DND-41 (cell line): ENCODE results near the gene CA5B.

Experiments used
- ATAC-seq: fragments of 200-7000 bp; cut with Tn5 transposase; 3 replicates; pipeline ENCODE4 v1.9.1; 2021; ENCODE audit warnings: low read depth; ENCODE audit not compliant: insufficient read depth
- DNase-seq: peaks from one replicate; pipeline ENCODE4 v3.0.0-alpha.2; 2020
- H2AFZ ChIP-seq: 2 replicates; pipeline ENCODE4 v1.6.0; 2012; ENCODE audit warnings: low read depth, low read length
- H3K27ac ChIP-seq: 2 replicates; pipeline ENCODE4 v1.5.1; 2012; ENCODE audit warnings: low read length, inconsistent platforms
- H3K27me3 ChIP-seq: fragments of 200-600 bp; sonication (generic); 2 replicates; pipeline ENCODE4 v1.6.0; 2012; ENCODE audit warnings: low read length, mild to moderate bottlenecking, inconsistent platforms; ENCODE audit not compliant: insufficient read depth, poor library complexity
- H3K36me3 ChIP-seq: 2 replicates; pipeline ENCODE4 v1.5.1; 2012; ENCODE audit warnings: low read length, inconsistent platforms; ENCODE audit not compliant: insufficient read depth
- H3K4me1 ChIP-seq: 2 replicates; pipeline ENCODE4 v1.5.1; 2012; ENCODE audit warnings: mild to moderate bottlenecking, low read length; ENCODE audit not compliant: insufficient read depth
- H3K4me2 ChIP-seq: 2 replicates; pipeline ENCODE4 v1.6.0; 2012; ENCODE audit warnings: mild to moderate bottlenecking, moderate library complexity, low read length, inconsistent platforms; ENCODE audit not compliant: insufficient read depth
- H3K4me3 ChIP-seq, 2 experiments: fragments of 200-600 bp in 1 of 2; shearing (Covaris generic) in 1 of 2; 2 replicates each; pipeline ENCODE4 v1.5.1; 2012 to 2016; ENCODE audit warnings: inconsistent platforms in 2 of 2, low read length in 2 of 2, mild to moderate bottlenecking in 2 of 2, low read depth in 1 of 2, moderate library complexity in 1 of 2
- H3K79me2 ChIP-seq: 2 replicates; pipeline ENCODE4 v1.6.0; 2012; ENCODE audit warnings: low read length, inconsistent platforms; ENCODE audit not compliant: insufficient read depth
- H3K9ac ChIP-seq: 2 replicates; pipeline ENCODE4 v1.6.0; 2012; ENCODE audit warnings: low read depth, mild to moderate bottlenecking, inconsistent platforms, low read length, moderate library complexity
- H3K9me3 ChIP-seq: 2 replicates; pipeline ENCODE4 v1.5.1; 2012; ENCODE audit warnings: low read length, moderate library complexity, mild to moderate bottlenecking, inconsistent platforms; ENCODE audit not compliant: insufficient read depth, severe bottlenecking
- H4K20me1 ChIP-seq: 2 replicates; pipeline ENCODE4 v1.6.0; 2012; ENCODE audit warnings: low read length; ENCODE audit not compliant: insufficient read depth
- CTCF ChIP-seq: IDR thresholded peaks from 2 replicates; pipeline ENCODE4 v1.5.1; 2012; ENCODE audit warnings: borderline replicate concordance, low read length, moderate library complexity, mild to moderate bottlenecking; ENCODE audit not compliant: poor library complexity, severe bottlenecking; ENCODE audit errors: extremely low read depth
- EZH2 ChIP-seq: IDR thresholded peaks from 3 replicates; pipeline ENCODE4 v1.6.1; 2012; ENCODE audit warnings: borderline replicate concordance, low read depth, mild to moderate bottlenecking, moderate library complexity, low read length, inconsistent platforms; ENCODE audit not compliant: severe bottlenecking

CA5B gene

DNA sequence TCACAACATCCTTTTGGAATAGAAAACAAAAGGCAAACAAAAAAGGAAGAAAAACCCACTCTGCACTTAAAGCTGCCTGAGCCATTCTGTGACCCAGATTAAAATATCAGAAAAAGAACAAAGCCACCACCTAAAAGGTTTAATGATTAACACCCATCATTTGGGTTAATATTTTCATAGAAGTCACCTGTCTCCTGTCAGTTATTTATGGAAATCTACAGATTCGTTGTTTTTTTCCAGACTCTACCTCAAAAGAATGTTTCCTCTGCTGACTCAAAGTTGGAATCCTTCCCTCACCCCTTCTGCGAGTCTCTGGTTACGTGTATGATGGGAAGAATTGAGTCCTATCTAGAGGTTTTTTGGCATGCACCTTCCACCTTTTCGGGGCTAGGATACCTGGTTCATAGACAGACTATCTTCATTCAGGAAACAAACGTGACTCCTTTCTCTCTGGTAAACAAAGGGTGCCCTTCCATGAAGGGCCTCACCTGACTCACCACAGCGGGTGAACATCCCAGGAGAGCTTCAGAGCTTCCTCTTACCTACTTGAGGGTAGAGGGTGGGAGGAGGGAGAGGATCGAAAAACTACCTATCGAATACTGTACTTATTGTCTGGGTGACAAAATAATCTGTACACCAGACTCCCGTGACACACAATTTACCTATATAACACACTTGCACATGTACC, 19.6 kb upstream of the CA5B start:
- no peaks in the 10 kb centered on the region for H3K27me3 ChIP-seq
- no peaks in the 10 kb centered on the region for H3K9me3 ChIP-seq
- no peak overlapping the region for H3K4me2 ChIP-seq
- H3K4me3 ChIP-seq, result no peak overlapping the region
- no peaks in the 10 kb centered on the region for H3K79me2 ChIP-seq
- DNase-seq (no peak), ATAC-seq (no peak)
- no peaks in the 10 kb centered on the region for H4K20me1 ChIP-seq
- H3K9ac ChIP-seq, result no peak overlapping the region
- no peaks in the 10 kb centered on the region for H3K36me3 ChIP-seq
- no peak overlapping the region for H2AFZ ChIP-seq
- no peak overlapping the region for H3K27ac ChIP-seq
- TF ChIP-seq EZH2, result no peak
- TF ChIP-seq CTCF, result no peak
- no peaks in the 10 kb centered on the region for H3K4me1 ChIP-seq

DNA sequence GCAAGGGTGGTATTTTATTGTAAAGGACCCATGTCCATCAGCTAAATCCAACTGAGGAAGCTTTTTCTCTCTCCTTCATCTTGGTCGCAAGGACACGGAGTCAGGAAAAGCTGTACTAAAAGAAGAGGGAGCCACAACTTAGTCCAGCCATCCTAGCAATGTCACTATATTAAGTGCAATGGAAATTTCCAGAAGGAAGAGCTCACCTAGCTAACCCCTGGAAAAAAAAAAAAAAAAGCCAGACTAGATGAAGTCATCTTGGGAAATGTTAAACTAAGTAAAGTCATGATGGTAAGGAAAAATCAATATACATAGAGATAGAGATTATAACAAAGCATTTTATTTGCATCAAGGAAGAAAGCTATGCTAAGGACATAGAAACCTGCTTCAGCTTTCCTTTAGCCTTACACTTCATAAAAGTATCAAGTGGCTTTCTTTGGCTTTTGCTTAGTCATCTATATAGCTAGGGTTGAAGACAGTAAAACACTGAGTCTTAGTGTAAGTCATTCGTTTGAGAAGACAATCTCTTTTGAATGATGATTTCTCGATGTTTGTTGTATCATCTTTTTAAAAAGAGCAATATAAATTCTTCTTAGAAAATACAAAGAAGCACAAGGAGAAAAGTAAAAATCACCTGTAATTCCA, 18.6 kb upstream of the CA5B start:
- no peak for TF ChIP-seq EZH2
- TF ChIP-seq CTCF, result no peak
- H3K27me3 ChIP-seq, result no peaks in the 10 kb centered on the region

DNA sequence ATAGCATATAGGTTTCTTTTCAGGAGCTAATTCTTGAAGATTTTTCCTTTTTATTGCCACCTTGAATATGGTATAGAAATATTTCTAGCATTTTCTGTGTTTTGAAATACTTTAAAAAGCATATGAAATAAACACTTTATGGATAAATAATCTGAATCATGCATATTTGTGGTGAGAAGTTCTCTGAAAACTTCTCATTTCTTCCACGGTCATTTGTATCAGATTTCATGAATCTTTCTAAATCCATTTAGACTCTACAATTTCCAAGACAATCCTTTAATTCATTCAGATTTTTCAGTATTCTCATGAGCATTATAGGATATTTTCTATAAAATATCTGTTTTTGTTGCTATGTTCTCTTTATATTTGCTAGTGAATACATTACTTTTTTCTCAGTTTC, 16.2 kb upstream of the CA5B start:
- Histone ChIP-seq H3K4me2 (no peak overlapping the region), H3K9ac (no peak overlapping the region), H3K27me3 (no peaks in the 10 kb centered on the region), H3K36me3 (no peaks in the 10 kb centered on the region), H3K9me3 (no peaks in the 10 kb centered on the region), H3K27ac (no peak overlapping the region), H4K20me1 (no peaks in the 10 kb centered on the region), H3K4me1 (no peaks in the 10 kb centered on the region), H2AFZ (no peak overlapping the region), H3K79me2 (no peaks in the 10 kb centered on the region), H3K4me3 (no peak overlapping the region)
- ATAC-seq (no peak), DNase-seq (no peak)
- TF ChIP-seq CTCF, result no peak
- no peak for TF ChIP-seq EZH2

More for the DNA sequence above, 18.6 kb upstream of the CA5B start:
- Histone ChIP-seq H2AFZ (no peak overlapping the region), H3K36me3 (no peaks in the 10 kb centered on the region), H3K4me3 (no peak overlapping the region), H3K27ac (no peak overlapping the region), H4K20me1 (no peaks in the 10 kb centered on the region), H3K4me1 (no peaks in the 10 kb centered on the region), H3K79me2 (no peaks in the 10 kb centered on the region), H3K4me2 (no peak overlapping the region), H3K9ac (no peak overlapping the region), H3K9me3 (no peaks in the 10 kb centered on the region)
- ATAC-seq (no peak), DNase-seq (no peak)
